ENCODE results near the gene ZDHHC5.

- TF ChIP-seq, protein P1, sequence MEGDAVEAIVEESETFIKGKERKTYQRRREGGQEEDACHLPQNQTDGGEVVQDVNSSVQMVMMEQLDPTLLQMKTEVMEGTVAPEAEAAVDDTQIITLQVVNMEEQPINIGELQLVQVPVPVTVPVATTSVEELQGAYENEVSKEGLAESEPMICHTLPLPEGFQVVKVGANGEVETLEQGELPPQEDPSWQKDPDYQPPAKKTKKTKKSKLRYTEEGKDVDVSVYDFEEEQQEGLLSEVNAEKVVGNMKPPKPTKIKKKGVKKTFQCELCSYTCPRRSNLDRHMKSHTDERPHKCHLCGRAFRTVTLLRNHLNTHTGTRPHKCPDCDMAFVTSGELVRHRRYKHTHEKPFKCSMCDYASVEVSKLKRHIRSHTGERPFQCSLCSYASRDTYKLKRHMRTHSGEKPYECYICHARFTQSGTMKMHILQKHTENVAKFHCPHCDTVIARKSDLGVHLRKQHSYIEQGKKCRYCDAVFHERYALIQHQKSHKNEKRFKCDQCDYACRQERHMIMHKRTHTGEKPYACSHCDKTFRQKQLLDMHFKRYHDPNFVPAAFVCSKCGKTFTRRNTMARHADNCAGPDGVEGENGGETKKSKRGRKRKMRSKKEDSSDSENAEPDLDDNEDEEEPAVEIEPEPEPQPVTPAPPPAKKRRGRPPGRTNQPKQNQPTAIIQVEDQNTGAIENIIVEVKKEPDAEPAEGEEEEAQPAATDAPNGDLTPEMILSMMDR (IDR thresholded peaks at IDR 0.05), result no peak
- no peak for TF ChIP-seq EP300 (IDR thresholded peaks at IDR 0.05)
Measured at GRCh38 chr11:57680552-57680874, 12.6 kb downstream of the ZDHHC5 start.
